ENCODE measurements around the gene DGCR8.
"Not testable (repeated sequence)": the region's sequence is repeated elsewhere in the genome, so short reads cannot be mapped to it uniquely, and the experiment has no call there.

Gene DGCR8

GRCh38 chr22:20156611-20157429 lies 76.8 kb downstream of the DGCR8 start:
- H4K8ac ChIP-seq (ENCODE audit: low read depth, low read length) = no peak overlapping the region
- no peak overlapping the region for H3K56ac ChIP-seq (ENCODE audit: low read length)
- no peak overlapping the region for H3K4me2 ChIP-seq (ENCODE audit: low read length)
- H3K9ac ChIP-seq (ENCODE audit: low read length) = no peak overlapping the region
- peak; percentile 77 for DNase-seq
- no peaks in the 10 kb centered on the region for H3K79me2 ChIP-seq (ENCODE audit: control insufficient read depth, insufficient read depth, low read length)
- no peak overlapping the region for H2BK5ac ChIP-seq (ENCODE audit: low read length)
- no peaks in the 10 kb centered on the region for H3K36me3 ChIP-seq (ENCODE audit: control insufficient read depth, insufficient read depth, low read length)
- H3K18ac ChIP-seq (ENCODE audit: low read length) = no peak overlapping the region
- H2AK5ac ChIP-seq (ENCODE audit: low read length) = no peak overlapping the region
- H2BK15ac ChIP-seq (replicated peaks; ENCODE audit: low read depth) = no peak overlapping the region
- H3K4ac ChIP-seq (ENCODE audit: low read depth, low read length) = no peak overlapping the region
- H3K4me1 ChIP-seq (ENCODE audit: control insufficient read depth, low read depth, low read length) = no peaks in the 10 kb centered on the region
- no peaks in the 10 kb centered on the region for H3K27me3 ChIP-seq (ENCODE audit: insufficient read depth, low read length, poor library complexity)
- WGBS (ENCODE audit: extremely low coverage, insufficient coverage, low lambda C conversion rate) = no CpG with 5 or more reads among the region's 17 CpGs
- no peak overlapping the region for H4K5ac ChIP-seq (ENCODE audit: low read length)
- no peak overlapping the region for H3K27ac ChIP-seq (ENCODE audit: low read depth, low read length)
- no peak overlapping the region for H3K23ac ChIP-seq (ENCODE audit: low read length)
- H3K4me3 ChIP-seq (ENCODE audit: low read length) = no peak overlapping the region
- no peaks in the 10 kb centered on the region for H3K79me1 ChIP-seq (ENCODE audit: low read length)
- no peak overlapping the region for H2BK120ac ChIP-seq (ENCODE audit: low read depth, low read length)

GRCh38 chr22:20157430-20158183 lies 77.6 kb downstream of the DGCR8 start:
- no peak overlapping the region for H3K27ac ChIP-seq (ENCODE audit: low read depth, low read length)
- H3K27me3 ChIP-seq (ENCODE audit: insufficient read depth, low read length, poor library complexity) = no peaks in the 10 kb centered on the region
- H2BK15ac ChIP-seq (replicated peaks; ENCODE audit: low read depth) = no peak overlapping the region
- H3K4ac ChIP-seq (ENCODE audit: low read depth, low read length) = no peak overlapping the region
- H3K9ac ChIP-seq (ENCODE audit: low read length) = no peak overlapping the region
- no peaks in the 10 kb centered on the region for H3K36me3 ChIP-seq (ENCODE audit: control insufficient read depth, insufficient read depth, low read length)
- no peak overlapping the region for H3K4me2 ChIP-seq (ENCODE audit: low read length)
- H2AK5ac ChIP-seq (ENCODE audit: low read length) = no peak overlapping the region
- H4K5ac ChIP-seq (ENCODE audit: low read length) = no peak overlapping the region
- no CpG with 5 or more reads among the region's 15 CpGs for WGBS (ENCODE audit: extremely low coverage, insufficient coverage, low lambda C conversion rate)
- no peak overlapping the region for H3K23ac ChIP-seq (ENCODE audit: low read length)
- no peak overlapping the region for H3K18ac ChIP-seq (ENCODE audit: low read length)
- no peak overlapping the region for H3K4me3 ChIP-seq (ENCODE audit: low read length)
- H3K79me1 ChIP-seq (ENCODE audit: low read length) = no peaks in the 10 kb centered on the region
- no peaks in the 10 kb centered on the region for H3K4me1 ChIP-seq (ENCODE audit: control insufficient read depth, low read depth, low read length)
- no peak overlapping the region for H2BK5ac ChIP-seq (ENCODE audit: low read length)
- no peak for DNase-seq
- H3K56ac ChIP-seq (ENCODE audit: low read length) = no peak overlapping the region
- H2BK120ac ChIP-seq (ENCODE audit: low read depth, low read length) = no peak overlapping the region
- no peak overlapping the region for H4K8ac ChIP-seq (ENCODE audit: low read depth, low read length)
- H3K79me2 ChIP-seq (ENCODE audit: control insufficient read depth, insufficient read depth, low read length) = no peaks in the 10 kb centered on the region

GRCh38 chr22:20158391-20159036 lies 78.5 kb downstream of the DGCR8 start:
- Histone ChIP-seq H3K9ac (ENCODE audit: low read length) (no peak overlapping the region), H3K18ac (ENCODE audit: low read length) (no peak overlapping the region), H3K79me1 (ENCODE audit: low read length) (no peaks in the 10 kb centered on the region), H3K56ac (ENCODE audit: low read length) (no peak overlapping the region), H2BK15ac (replicated peaks; ENCODE audit: low read depth) (no peak overlapping the region), H4K5ac (ENCODE audit: low read length) (no peak overlapping the region), H2BK5ac (ENCODE audit: low read length) (no peak overlapping the region), H2BK120ac (ENCODE audit: low read depth, low read length) (no peak overlapping the region), H2AK5ac (ENCODE audit: low read length) (no peak overlapping the region), H3K4ac (ENCODE audit: low read depth, low read length) (no peak overlapping the region), H3K27me3 (ENCODE audit: insufficient read depth, low read length, poor library complexity) (no peaks in the 10 kb centered on the region), H3K23ac (ENCODE audit: low read length) (no peak overlapping the region), H3K4me1 (ENCODE audit: control insufficient read depth, low read depth, low read length) (no peaks in the 10 kb centered on the region), H3K4me2 (ENCODE audit: low read length) (no peak overlapping the region), H3K27ac (ENCODE audit: low read depth, low read length) (no peak overlapping the region), H3K79me2 (ENCODE audit: control insufficient read depth, insufficient read depth, low read length) (no peaks in the 10 kb centered on the region), H3K4me3 (ENCODE audit: low read length) (no peak overlapping the region), H4K8ac (ENCODE audit: low read depth, low read length) (no peak overlapping the region), H3K36me3 (ENCODE audit: control insufficient read depth, insufficient read depth, low read length) (no peaks in the 10 kb centered on the region)
- DNase-seq = no peak
- no CpG with 5 or more reads among the region's 15 CpGs for WGBS (ENCODE audit: extremely low coverage, insufficient coverage, low lambda C conversion rate)

GRCh38 chr22:20159076-20159475 lies 79.0 kb downstream of the DGCR8 start:
- H3K27ac ChIP-seq (ENCODE audit: low read depth, low read length) = no peak overlapping the region
- H3K4me3 ChIP-seq (ENCODE audit: low read length) = no peak overlapping the region
- H2BK5ac ChIP-seq (ENCODE audit: low read length) = no peak overlapping the region
- H3K79me1 ChIP-seq (ENCODE audit: low read length) = no peaks in the 10 kb centered on the region
- no peak overlapping the region for H2AK5ac ChIP-seq (ENCODE audit: low read length)
- no peak overlapping the region for H3K18ac ChIP-seq (ENCODE audit: low read length)
- H3K27me3 ChIP-seq (ENCODE audit: insufficient read depth, low read length, poor library complexity) = no peaks in the 10 kb centered on the region
- no peaks in the 10 kb centered on the region for H3K79me2 ChIP-seq (ENCODE audit: control insufficient read depth, insufficient read depth, low read length)
- no peak overlapping the region for H2BK15ac ChIP-seq (replicated peaks; ENCODE audit: low read depth)
- peak; percentile 21 for DNase-seq
- H3K4ac ChIP-seq (ENCODE audit: low read depth, low read length) = no peak overlapping the region
- no peak overlapping the region for H4K5ac ChIP-seq (ENCODE audit: low read length)
- H3K23ac ChIP-seq (ENCODE audit: low read length) = no peak overlapping the region
- H3K36me3 ChIP-seq (ENCODE audit: control insufficient read depth, insufficient read depth, low read length) = no peaks in the 10 kb centered on the region
- no peak overlapping the region for H2BK120ac ChIP-seq (ENCODE audit: low read depth, low read length)
- no CpG with 5 or more reads among the region's 9 CpGs for WGBS (ENCODE audit: extremely low coverage, insufficient coverage, low lambda C conversion rate)
- H3K4me1 ChIP-seq (ENCODE audit: control insufficient read depth, low read depth, low read length) = no peaks in the 10 kb centered on the region
- H3K9ac ChIP-seq (ENCODE audit: low read length) = no peak overlapping the region
- H3K56ac ChIP-seq (ENCODE audit: low read length) = no peak overlapping the region
- H4K8ac ChIP-seq (ENCODE audit: low read depth, low read length) = no peak overlapping the region
- H3K4me2 ChIP-seq (ENCODE audit: low read length) = no peak overlapping the region

- not testable (repeated sequence) for H4K5ac ChIP-seq (ENCODE audit: low read length); H2BK120ac ChIP-seq (ENCODE audit: low read depth, low read length); H3K4me1 ChIP-seq (ENCODE audit: control insufficient read depth, low read depth, low read length); H4K8ac ChIP-seq (ENCODE audit: low read depth, low read length); H3K18ac ChIP-seq (ENCODE audit: low read length); H3K23ac ChIP-seq (ENCODE audit: low read length); H3K79me1 ChIP-seq (ENCODE audit: low read length); H3K4ac ChIP-seq (ENCODE audit: low read depth, low read length); H3K4me2 ChIP-seq (ENCODE audit: low read length); H2BK5ac ChIP-seq (ENCODE audit: low read length); H3K27me3 ChIP-seq (ENCODE audit: insufficient read depth, low read length, poor library complexity); H3K36me3 ChIP-seq (ENCODE audit: control insufficient read depth, insufficient read depth, low read length); H3K56ac ChIP-seq (ENCODE audit: low read length); H2AK5ac ChIP-seq (ENCODE audit: low read length); H2BK15ac ChIP-seq (replicated peaks; ENCODE audit: low read depth); H3K27ac ChIP-seq (ENCODE audit: low read depth, low read length); H3K79me2 ChIP-seq (ENCODE audit: control insufficient read depth, insufficient read depth, low read length); H3K9ac ChIP-seq (ENCODE audit: low read length); H3K4me3 ChIP-seq (ENCODE audit: low read length); DNase-seq
- WGBS (ENCODE audit: extremely low coverage, insufficient coverage, low lambda C conversion rate) = no CpG with 5 or more reads among the region's 14 CpGs
Observed at GRCh38 chr22:20159531-20159930, 79.5 kb downstream of the DGCR8 start.

Data from mesendoderm (in vitro differentiated cells).